H1 (cell line): ENCODE results near the gene SLC8A1. TPM values are rescaled to one million over a fixed set of nuclear protein-coding genes. Genes with fewer than 3 reads are reported as not detected.

Source experiments
- CEBPB ChIP-seq: IDR thresholded peaks from 2 replicates; pipeline ENCODE4 v1.6.1; 2012; ENCODE audit warnings: low read depth, low read length
- JUND ChIP-seq: IDR thresholded peaks from 2 replicates; pipeline ENCODE4 v1.6.1; 2011; ENCODE audit warnings: mild to moderate bottlenecking, improper control_type of control experiment, low read length
- KDM5A ChIP-seq: fragments of 200-600 bp; IDR thresholded peaks from 2 replicates; pipeline ENCODE4 v1.7.1; 2012; ENCODE audit warnings: mild to moderate bottlenecking, low read length, inconsistent platforms, mixed read lengths
- MAFK ChIP-seq: IDR thresholded peaks from 2 replicates; pipeline ENCODE4 v1.6.1; 2012; ENCODE audit warnings: low read depth, mild to moderate bottlenecking, improper control_type of control experiment, low read length
- NRF1 ChIP-seq: IDR thresholded peaks from 2 replicates; pipeline ENCODE4 v1.6.1; 2011; ENCODE audit warnings: mild to moderate bottlenecking, low read depth, low read length, improper control_type of control experiment
- SAP30 ChIP-seq: fragments of 300-600 bp; sonication (generic); IDR thresholded peaks from 2 replicates; pipeline ENCODE4 v1.7.1; 2012; ENCODE audit warnings: low read length, moderate library complexity, mild to moderate bottlenecking, inconsistent platforms; ENCODE audit not compliant: insufficient read depth, insufficient replicate concordance
- SUZ12 ChIP-seq: fragments of 200-600 bp; sonication (generic); IDR thresholded peaks from 2 replicates; pipeline ENCODE4 v1.6.1; 2012; ENCODE audit warnings: mild to moderate bottlenecking, inconsistent platforms, low read length, moderate library complexity, mixed read lengths
- TAF1 ChIP-seq: IDR thresholded peaks from 2 replicates; pipeline ENCODE4 v1.6.1; 2011; ENCODE audit warnings: mild to moderate bottlenecking, low read depth, low read length
- TBP ChIP-seq: IDR thresholded peaks from 2 replicates; pipeline ENCODE4 v1.6.1; 2011; ENCODE audit warnings: low read depth, low read length, improper control_type of control experiment
- polyA plus RNA-seq, 7 experiments: library from polyadenylated mRNA; depleted of rRNA in 3 of 7; stranded (reverse) in 5 of 7; unstranded in 2 of 7; fragments of >200 nt in 5 of 7; fragments of 200-250 nt in 2 of 7; gene quantifications; 1 replicate in 5 of 7; 2 replicates in 1 of 7; 4 replicates in 1 of 7; pipeline versions ENCODE4 v1.2.1 to v1.2.3, GENCODE V29; 2011 to 2013; ENCODE audit warnings: missing spikeins in 2 of 7, mixed read lengths in 2 of 7
- total RNA-seq: library from RNA; stranded (reverse); fragmentation: NEBNext Ultra II Directional; extraction: Animal tissue kit (Norgen Biotek cat#: 25700); gene quantifications from 2 replicates; pipeline ENCODE4 v1.2.1, GENCODE V29; 2021
- TF ChIP-seq, protein P1 (sequence below): fragments of 300-600 bp; sonication (generic); IDR thresholded peaks from 2 replicates; pipeline ENCODE4 v1.7.1; 2012; ENCODE audit warnings: low read length, moderate library complexity, mild to moderate bottlenecking, inconsistent platforms; ENCODE audit not compliant: insufficient replicate concordance
- TF ChIP-seq, protein P2 (sequence below): IDR thresholded peaks from 2 replicates; pipeline ENCODE4 v1.6.1; 2012; ENCODE audit warnings: low read length, inconsistent platforms

The SLC8A1 gene
- total and polyA plus RNA-seq, 2 of the 8 experiments (the other 6 are each of a cell fraction or from before 2014, with no cell fraction given): 0.68 to 3.6 TPM

DNA sequence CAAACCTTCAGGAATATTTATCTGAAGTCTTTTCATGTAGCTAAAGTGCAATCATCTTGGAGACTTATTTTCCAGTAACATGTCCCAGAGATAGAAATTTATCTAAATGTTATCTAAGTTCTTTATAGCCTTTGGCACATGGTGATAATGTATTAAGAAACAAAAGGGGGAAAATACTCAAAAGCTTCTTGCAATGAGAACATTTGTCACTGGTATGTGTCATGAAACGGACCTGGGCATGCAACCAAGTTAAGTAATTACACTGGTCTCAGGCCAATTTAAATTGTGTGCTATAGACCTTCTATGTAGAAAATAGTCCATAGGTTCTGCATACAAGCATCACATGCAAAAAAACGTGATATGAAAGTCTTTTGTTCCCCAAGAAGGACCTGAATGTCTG, 136.2 kb downstream of the SLC8A1 start (continued):
- TF ChIP-seq, protein P1, sequence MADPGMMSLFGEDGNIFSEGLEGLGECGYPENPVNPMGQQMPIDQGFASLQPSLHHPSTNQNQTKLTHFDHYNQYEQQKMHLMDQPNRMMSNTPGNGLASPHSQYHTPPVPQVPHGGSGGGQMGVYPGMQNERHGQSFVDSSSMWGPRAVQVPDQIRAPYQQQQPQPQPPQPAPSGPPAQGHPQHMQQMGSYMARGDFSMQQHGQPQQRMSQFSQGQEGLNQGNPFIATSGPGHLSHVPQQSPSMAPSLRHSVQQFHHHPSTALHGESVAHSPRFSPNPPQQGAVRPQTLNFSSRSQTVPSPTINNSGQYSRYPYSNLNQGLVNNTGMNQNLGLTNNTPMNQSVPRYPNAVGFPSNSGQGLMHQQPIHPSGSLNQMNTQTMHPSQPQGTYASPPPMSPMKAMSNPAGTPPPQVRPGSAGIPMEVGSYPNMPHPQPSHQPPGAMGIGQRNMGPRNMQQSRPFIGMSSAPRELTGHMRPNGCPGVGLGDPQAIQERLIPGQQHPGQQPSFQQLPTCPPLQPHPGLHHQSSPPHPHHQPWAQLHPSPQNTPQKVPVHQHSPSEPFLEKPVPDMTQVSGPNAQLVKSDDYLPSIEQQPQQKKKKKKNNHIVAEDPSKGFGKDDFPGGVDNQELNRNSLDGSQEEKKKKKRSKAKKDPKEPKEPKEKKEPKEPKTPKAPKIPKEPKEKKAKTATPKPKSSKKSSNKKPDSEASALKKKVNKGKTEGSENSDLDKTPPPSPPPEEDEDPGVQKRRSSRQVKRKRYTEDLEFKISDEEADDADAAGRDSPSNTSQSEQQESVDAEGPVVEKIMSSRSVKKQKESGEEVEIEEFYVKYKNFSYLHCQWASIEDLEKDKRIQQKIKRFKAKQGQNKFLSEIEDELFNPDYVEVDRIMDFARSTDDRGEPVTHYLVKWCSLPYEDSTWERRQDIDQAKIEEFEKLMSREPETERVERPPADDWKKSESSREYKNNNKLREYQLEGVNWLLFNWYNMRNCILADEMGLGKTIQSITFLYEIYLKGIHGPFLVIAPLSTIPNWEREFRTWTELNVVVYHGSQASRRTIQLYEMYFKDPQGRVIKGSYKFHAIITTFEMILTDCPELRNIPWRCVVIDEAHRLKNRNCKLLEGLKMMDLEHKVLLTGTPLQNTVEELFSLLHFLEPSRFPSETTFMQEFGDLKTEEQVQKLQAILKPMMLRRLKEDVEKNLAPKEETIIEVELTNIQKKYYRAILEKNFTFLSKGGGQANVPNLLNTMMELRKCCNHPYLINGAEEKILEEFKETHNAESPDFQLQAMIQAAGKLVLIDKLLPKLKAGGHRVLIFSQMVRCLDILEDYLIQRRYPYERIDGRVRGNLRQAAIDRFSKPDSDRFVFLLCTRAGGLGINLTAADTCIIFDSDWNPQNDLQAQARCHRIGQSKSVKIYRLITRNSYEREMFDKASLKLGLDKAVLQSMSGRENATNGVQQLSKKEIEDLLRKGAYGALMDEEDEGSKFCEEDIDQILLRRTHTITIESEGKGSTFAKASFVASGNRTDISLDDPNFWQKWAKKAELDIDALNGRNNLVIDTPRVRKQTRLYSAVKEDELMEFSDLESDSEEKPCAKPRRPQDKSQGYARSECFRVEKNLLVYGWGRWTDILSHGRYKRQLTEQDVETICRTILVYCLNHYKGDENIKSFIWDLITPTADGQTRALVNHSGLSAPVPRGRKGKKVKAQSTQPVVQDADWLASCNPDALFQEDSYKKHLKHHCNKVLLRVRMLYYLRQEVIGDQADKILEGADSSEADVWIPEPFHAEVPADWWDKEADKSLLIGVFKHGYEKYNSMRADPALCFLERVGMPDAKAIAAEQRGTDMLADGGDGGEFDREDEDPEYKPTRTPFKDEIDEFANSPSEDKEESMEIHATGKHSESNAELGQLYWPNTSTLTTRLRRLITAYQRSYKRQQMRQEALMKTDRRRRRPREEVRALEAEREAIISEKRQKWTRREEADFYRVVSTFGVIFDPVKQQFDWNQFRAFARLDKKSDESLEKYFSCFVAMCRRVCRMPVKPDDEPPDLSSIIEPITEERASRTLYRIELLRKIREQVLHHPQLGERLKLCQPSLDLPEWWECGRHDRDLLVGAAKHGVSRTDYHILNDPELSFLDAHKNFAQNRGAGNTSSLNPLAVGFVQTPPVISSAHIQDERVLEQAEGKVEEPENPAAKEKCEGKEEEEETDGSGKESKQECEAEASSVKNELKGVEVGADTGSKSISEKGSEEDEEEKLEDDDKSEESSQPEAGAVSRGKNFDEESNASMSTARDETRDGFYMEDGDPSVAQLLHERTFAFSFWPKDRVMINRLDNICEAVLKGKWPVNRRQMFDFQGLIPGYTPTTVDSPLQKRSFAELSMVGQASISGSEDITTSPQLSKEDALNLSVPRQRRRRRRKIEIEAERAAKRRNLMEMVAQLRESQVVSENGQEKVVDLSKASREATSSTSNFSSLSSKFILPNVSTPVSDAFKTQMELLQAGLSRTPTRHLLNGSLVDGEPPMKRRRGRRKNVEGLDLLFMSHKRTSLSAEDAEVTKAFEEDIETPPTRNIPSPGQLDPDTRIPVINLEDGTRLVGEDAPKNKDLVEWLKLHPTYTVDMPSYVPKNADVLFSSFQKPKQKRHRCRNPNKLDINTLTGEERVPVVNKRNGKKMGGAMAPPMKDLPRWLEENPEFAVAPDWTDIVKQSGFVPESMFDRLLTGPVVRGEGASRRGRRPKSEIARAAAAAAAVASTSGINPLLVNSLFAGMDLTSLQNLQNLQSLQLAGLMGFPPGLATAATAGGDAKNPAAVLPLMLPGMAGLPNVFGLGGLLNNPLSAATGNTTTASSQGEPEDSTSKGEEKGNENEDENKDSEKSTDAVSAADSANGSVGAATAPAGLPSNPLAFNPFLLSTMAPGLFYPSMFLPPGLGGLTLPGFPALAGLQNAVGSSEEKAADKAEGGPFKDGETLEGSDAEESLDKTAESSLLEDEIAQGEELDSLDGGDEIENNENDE: no peak
- TF ChIP-seq MAFK (no peak), TBP (no peak), SUZ12 (no peak), TAF1 (no peak), SAP30 (no peak), KDM5A (no peak), CEBPB (no peak), NRF1 (no peak), JUND (no peak)
- TF ChIP-seq, protein P2, sequence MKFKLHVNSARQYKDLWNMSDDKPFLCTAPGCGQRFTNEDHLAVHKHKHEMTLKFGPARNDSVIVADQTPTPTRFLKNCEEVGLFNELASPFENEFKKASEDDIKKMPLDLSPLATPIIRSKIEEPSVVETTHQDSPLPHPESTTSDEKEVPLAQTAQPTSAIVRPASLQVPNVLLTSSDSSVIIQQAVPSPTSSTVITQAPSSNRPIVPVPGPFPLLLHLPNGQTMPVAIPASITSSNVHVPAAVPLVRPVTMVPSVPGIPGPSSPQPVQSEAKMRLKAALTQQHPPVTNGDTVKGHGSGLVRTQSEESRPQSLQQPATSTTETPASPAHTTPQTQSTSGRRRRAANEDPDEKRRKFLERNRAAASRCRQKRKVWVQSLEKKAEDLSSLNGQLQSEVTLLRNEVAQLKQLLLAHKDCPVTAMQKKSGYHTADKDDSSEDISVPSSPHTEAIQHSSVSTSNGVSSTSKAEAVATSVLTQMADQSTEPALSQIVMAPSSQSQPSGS: no peak
